OCI-LY1 (cell line): ENCODE measurements around the gene HAT1.

ENCODE experiments used
- CTCF ChIP-seq: fragments of 200-600 bp; sonication (generic), shearing (Covaris generic); IDR thresholded peaks from 2 replicates; pipeline ENCODE4 v1.5.1; 2017; ENCODE audit warnings: mild to moderate bottlenecking, antibody characterized with exemption, low read length, moderate library complexity, mixed read lengths
- EZH2 ChIP-seq: fragments of 200-600 bp; sonication (generic), shearing (Covaris generic); IDR thresholded peaks from 2 replicates; pipeline ENCODE4 v1.8.0; 2017; ENCODE audit warnings: borderline replicate concordance, mixed run types, mild to moderate bottlenecking, antibody characterized with exemption, low read length, moderate library complexity, mixed read lengths

DNA sequence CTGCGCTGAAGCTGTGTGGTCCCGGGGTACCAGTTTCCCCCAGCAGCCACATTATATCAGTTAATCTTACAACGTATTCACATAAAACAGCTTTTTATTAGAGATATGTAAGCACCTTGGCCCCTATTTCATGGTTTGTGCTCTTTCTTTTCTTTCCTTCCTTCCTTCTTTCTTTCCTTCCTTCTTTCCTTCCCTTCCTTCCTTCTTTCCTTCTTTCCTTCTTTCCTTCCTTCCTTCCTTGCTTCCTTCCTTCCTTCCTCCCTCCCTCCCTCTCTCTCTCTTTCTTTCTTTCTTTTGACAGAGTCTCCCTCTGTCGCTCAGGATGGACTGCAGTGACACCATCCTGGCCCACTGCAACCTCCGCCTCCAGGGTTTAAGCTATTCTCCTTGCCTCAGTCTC lies 73.8 kb downstream of the HAT1 start:
- no peak for TF ChIP-seq CTCF
- no peak for TF ChIP-seq EZH2
